K562 (cell line): ENCODE results near the gene ZNF143. TPM values are rescaled to one million over a fixed set of nuclear protein-coding genes. Genes with fewer than 3 reads are reported as not detected.
A peak's percentile ranks its signal among the peaks of the same experiment; 100 is the strongest.

ENCODE experiments used
- ATAC-seq: fragments of 200-7000 bp; cut with Tn5 transposase; 3 replicates; pipeline ENCODE4 v1.9.1; 2020; ENCODE audit warnings: moderate library complexity
- BruUV-seq: library from RNA; stranded (reverse); fragments of 400-500 nt; replicated peaks from 2 replicates; lab custom pipeline; 2021; lab: Mats Ljungman, UMichigan
- CTCF ChIA-PET: fragments of 300-600 bp; formaldehyde crosslinking; extraction: SDS; loops from one replicate; lab custom pipeline; 2021; ENCODE audit warnings: low intra/inter-chr PET ratio; lab: Yijun Ruan, JAX
- POLR2A ChIA-PET: fragments of 300-600, 350-650 bp; sonication (Branson Sonifier 250); formaldehyde crosslinking; extraction: SDS; loops from one replicate; lab custom pipeline; 2021; ENCODE audit warnings: antibody characterized with exemption, inconsistent platforms; lab: Yijun Ruan, JAX
- DNase-seq, 4 experiments: peaks; one replicate each; pipeline versions ENCODE4 v3.0.0 to v3.0.0-alpha.2; 2011 to 2018; ENCODE audit warnings: low spot score in 3 of 4, mixed read lengths in 3 of 4; ENCODE audit errors: extremely low read depth in 1 of 4
- FAIRE-seq: peaks from 2 replicates; lab custom pipeline; 2011; peaks lifted over from hg19 to GRCh38; lab: Jason Lieb, UNC
- H2AFZ ChIP-seq: 2 replicates; pipeline ENCODE4 v1.6.0; 2011; ENCODE audit warnings: low read depth, low read length, control low read depth, inconsistent platforms
- H3K27ac ChIP-seq: fragments of 200-600 bp; 3 replicates; pipeline ENCODE4 v1.8.0; 2011; ENCODE audit warnings: low read depth, mild to moderate bottlenecking, control low read depth, inconsistent platforms, low read length, moderate library complexity, mixed read lengths; ENCODE audit errors: extremely low read depth
- H3K27me3 ChIP-seq, 2 experiments: fragments of 300-600 bp in 1 of 2; 2 replicates in 1 of 2; 3 replicates in 1 of 2; pipeline versions ENCODE4 v1.6.0 to v1.8.0; 2011; ENCODE audit warnings: inconsistent platforms in 2 of 2, low read length in 2 of 2, mild to moderate bottlenecking in 1 of 2, mixed read lengths in 1 of 2, moderate library complexity in 1 of 2; ENCODE audit not compliant: control insufficient read depth in 2 of 2, insufficient read depth in 2 of 2
- H3K36me3 ChIP-seq: fragments of 300-600 bp; 3 replicates; pipeline ENCODE4 v1.8.0; 2011; ENCODE audit warnings: mild to moderate bottlenecking, low read length, inconsistent platforms; ENCODE audit not compliant: control insufficient read depth, insufficient read depth
- H3K4me1 ChIP-seq, 2 experiments: fragments of 200-600 bp in 1 of 2; replicated peaks in 1 of 2; 2 replicates in 1 of 2; 3 replicates in 1 of 2; pipeline versions ENCODE4 v1.5.1 to v1.8.0; 2011; ENCODE audit warnings: inconsistent platforms in 2 of 2, low read length in 2 of 2, mild to moderate bottlenecking in 1 of 2, mixed read lengths in 1 of 2, moderate library complexity in 1 of 2; ENCODE audit not compliant: control insufficient read depth in 2 of 2, insufficient read depth in 2 of 2
- H3K4me2 ChIP-seq: 2 replicates; pipeline ENCODE4 v1.6.1; 2011; ENCODE audit warnings: low read length, control low read depth, inconsistent platforms, mixed read lengths; ENCODE audit not compliant: insufficient read depth
- H3K4me3 ChIP-seq: fragments of 200-600 bp; sonication (generic), shearing (Covaris generic); 2 replicates; pipeline ENCODE4 v1.5.1; 2016; ENCODE audit warnings: control low read depth, inconsistent platforms
- H3K79me2 ChIP-seq: fragments of 200-600 bp; 3 replicates; pipeline ENCODE4 v1.8.0; 2011; ENCODE audit warnings: low read length, inconsistent platforms; ENCODE audit not compliant: control insufficient read depth, insufficient read depth
- H3K9ac ChIP-seq, 2 experiments: 2 replicates each; pipeline versions ENCODE4 v1.6.0 to v1.6.1; 2011; ENCODE audit warnings: low read depth in 2 of 2, low read length in 2 of 2, control low read depth in 1 of 2, inconsistent platforms in 1 of 2, mild to moderate bottlenecking in 1 of 2, mixed read lengths in 1 of 2; ENCODE audit not compliant: insufficient read depth in 1 of 2
- H3K9me1 ChIP-seq: one replicate; pipeline ENCODE4 v1.6.0; 2011; ENCODE audit warnings: inconsistent platforms, mild to moderate bottlenecking, low read length, moderate library complexity; ENCODE audit not compliant: control insufficient read depth, insufficient read depth
- H3K9me3 ChIP-seq: replicated peaks from 2 replicates; pipeline ENCODE4 v1.5.1; 2011; ENCODE audit warnings: low read depth, low read length, inconsistent platforms; ENCODE audit not compliant: control insufficient read depth, insufficient read depth
- H4K20me1 ChIP-seq: replicated peaks from 2 replicates; pipeline ENCODE4 v1.6.1; 2011; ENCODE audit warnings: low read length, inconsistent platforms, mixed read lengths; ENCODE audit not compliant: control insufficient read depth, insufficient read depth
- C11orf30 ChIP-seq: fragments of 450-650 bp; IDR thresholded peaks from 2 replicates; pipeline ENCODE4 v1.6.1; 2016; ENCODE audit warnings: low read depth, mild to moderate bottlenecking
- E2F3 ChIP-seq: fragments of 250-450 bp; sonication (Bioruptor Pico); IDR thresholded peaks from 2 replicates; pipeline ENCODE4 v1.4.0; 2020; ENCODE audit warnings: mild to moderate bottlenecking
- ESRRA ChIP-seq: fragments of 450-650 bp; IDR thresholded peaks from 2 replicates; pipeline ENCODE4 v1.6.1; 2014; ENCODE audit warnings: low read depth, mild to moderate bottlenecking, moderate library complexity, borderline replicate concordance
- FOSL1 ChIP-seq: fragments of 200-800 bp; sonication (Bioruptor generic); conservative IDR thresholded peaks from 2 replicates; pipeline ENCODE4 v1.6.1; 2016; ENCODE audit warnings: missing genetic modification characterization, missing compliant biosample characterization
- TCF7 ChIP-seq: sonication (generic); IDR thresholded peaks from 2 replicates; pipeline ENCODE4 v1.6.1; 2016; ENCODE audit warnings: antibody characterized with exemption, borderline replicate concordance
- XRCC4 ChIP-seq: IDR thresholded peaks from one replicate; pipeline ENCODE4 v1.6.1; 2011; ENCODE audit not compliant: insufficient read depth, insufficient read length; ENCODE audit errors: extremely low read depth
- ZNF316 ChIP-seq: fragments of 450-650 bp; IDR thresholded peaks from 2 replicates; pipeline ENCODE4 v1.6.1; 2016
- WGBS: fragments of 100-300 bp; shearing (Covaris generic); methylation state at CpG from one replicate; pipeline ENCODE4 v1.1.6; 2016; ENCODE audit warnings: low coverage, mixed read lengths; ENCODE audit not compliant: insufficient coverage; ENCODE audit errors: missing lambda C conversion rate; 5-methylcytosine and 5-hydroxymethylcytosine counted together
- in situ Hi-C: fragments of 300-500 bp; cut with MboI; formaldehyde crosslinking; loops from 4 replicates; pipeline ENCODE4 v1.15.0; 2018; ENCODE audit warnings: inconsistent platforms, mixed read lengths
- intact Hi-C: fragments of 100-400 bp; cut with micrococcal nuclease; formaldehyde crosslinking; loops from 2 replicates; pipeline ENCODE4 v1.14.2; 2022
- polyA plus RNA-seq, 8 experiments: library from polyadenylated mRNA; depleted of rRNA in 4 of 8; stranded (reverse) in 5 of 8; unstranded in 3 of 8; fragments of >200 nt; fragmentation: Nextera tagmentation in 2 of 8; fragmentation: Illumina TruSeq in 1 of 8; extraction: Ambion mirVana in 2 of 8; extraction: Trizol in 1 of 8; gene quantifications; 2 replicates each; pipeline versions ENCODE4 v1.2.1 to v1.2.3, GENCODE V29; 2011 to 2014; ENCODE audit warnings: inconsistent platforms in 1 of 8, missing spikeins in 1 of 8
- total RNA-seq, 7 experiments: library from RNA; depleted of rRNA in 6 of 7; stranded (reverse); fragments of >200 nt in 6 of 7; fragmentation: Illumina TruSeq in 2 of 7; extraction: Trizol in 2 of 7; gene quantifications; 2 replicates each; pipeline versions ENCODE4 v1.2.1 to v1.2.3, GENCODE V29; 2011 to 2021; ENCODE audit warnings: low replicate concordance in 1 of 7
- TF ChIP-seq, protein P1 (sequence below), 2 experiments: fragments of 450-650 bp; IDR thresholded peaks; 2 replicates each; pipeline ENCODE4 v1.6.1; 2018; ENCODE audit warnings: mild to moderate bottlenecking in 2 of 2, low read depth in 1 of 2; ENCODE audit not compliant: partially characterized antibody in 2 of 2

The ZNF143 gene
- total and polyA plus RNA-seq, 9 of the 15 experiments (the other 6 are each of a cell fraction or from before 2014, with no cell fraction given), result 18.4 to 58.5 (median 27.1) TPM

DNA sequence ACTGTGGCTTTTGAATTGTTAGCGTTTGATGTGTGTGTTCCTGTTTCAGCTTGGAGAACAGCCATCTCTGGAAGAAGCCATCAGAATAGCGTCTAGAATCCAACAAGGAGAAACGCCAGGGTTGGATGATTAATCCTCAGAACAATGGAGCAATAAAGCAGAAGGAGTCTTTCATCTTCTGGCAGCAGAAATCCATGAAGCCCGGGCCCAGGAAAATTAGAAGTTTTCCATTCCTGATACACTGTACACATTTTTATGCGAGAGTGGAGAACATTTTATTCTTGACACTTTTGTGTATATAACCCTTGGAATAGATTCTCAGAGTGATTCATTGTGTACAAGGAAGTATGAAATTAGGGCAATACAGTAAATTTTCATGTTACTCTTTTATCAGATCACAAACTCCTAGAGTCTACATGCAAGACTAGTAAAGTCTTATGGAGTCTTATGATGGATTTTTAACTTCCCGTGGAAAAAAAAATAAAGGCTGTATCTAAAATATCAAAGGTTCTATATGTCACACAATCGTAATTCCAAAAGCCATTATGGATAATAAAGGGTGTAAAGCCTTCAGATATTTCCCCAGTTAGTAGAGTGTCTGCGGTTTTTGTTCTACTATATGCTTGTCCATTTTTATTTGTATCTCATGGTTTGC is 66.8 kb downstream of the ZNF143 start:
- ChIA-PET CTCF (no interaction called here), POLR2A (interaction anchor here (3.1 to 3.5 kb wide), 2 partner anchors 11 to 48 kb away, joined by 16 to 18 read pairs; no protein-coding TSS in a partner anchor)
- H3K27ac ChIP-seq, result no peak overlapping the region; the same call in 2 of the 3 replicates
- no TSS peak for BruUV-seq
- FAIRE-seq (no peak), ATAC-seq (no peak), DNase-seq (no peak)
- no peak for TF ChIP-seq TCF7
- TF ChIP-seq FOSL1 (tag), result no peak
- TF ChIP-seq E2F3 (CRISPR knock-in tag), result no peak
- TF ChIP-seq XRCC4, result no peak
- no peaks in the 10 kb centered on the region for H3K79me2 ChIP-seq
- no peaks in the 10 kb centered on the region for H3K9me3 ChIP-seq
- no peak overlapping the region for H3K4me2 ChIP-seq
- H3K9me1 ChIP-seq, result no peaks in the 10 kb centered on the region
- intact Hi-C loops (no loop called here), in situ Hi-C loops (no loop called here)
- H4K20me1 ChIP-seq, result no peaks in the 10 kb centered on the region
- peaks cover 21 to 23% of the 10 kb centered on the region in 2 experiments; a peak in 4 of 5 replicates for H3K4me1 ChIP-seq
- no peaks in the 10 kb centered on the region for H3K27me3 ChIP-seq
- no peak overlapping the region for H2AFZ ChIP-seq
- 73% methylated on average over 8 of the region's 8 CpGs for WGBS
- peaks cover 21% of the 10 kb centered on the region; the same call in 2 of the 3 replicates for H3K36me3 ChIP-seq
- H3K9ac ChIP-seq, result no peak overlapping the region
- H3K4me3 ChIP-seq, result no peak overlapping the region

DNA sequence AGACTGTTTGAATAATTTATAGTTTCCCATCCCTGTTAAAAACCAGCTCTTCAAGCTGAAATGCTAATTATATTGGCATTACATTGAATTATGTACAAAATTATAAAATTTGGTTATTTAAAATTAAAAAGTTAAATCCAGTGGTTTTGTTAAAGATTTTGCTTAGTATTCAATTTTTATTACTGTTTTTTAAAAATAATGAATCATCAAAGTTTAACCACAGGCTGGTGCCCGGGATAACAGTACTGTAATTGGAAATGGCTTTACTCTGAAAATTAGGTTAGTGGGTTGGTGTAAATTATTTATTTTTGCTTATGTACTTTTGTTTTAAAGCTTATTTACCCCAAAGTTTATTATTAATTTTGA is 67.3 kb downstream of the ZNF143 start:
- POLR2A ChIA-PET, result interaction anchor here (0.6 to 3.5 kb wide), 5 partner anchors 10 to 387 kb away, joined by 3 to 18 read pairs (median 5); no protein-coding TSS in a partner anchor
- intact Hi-C loops (no loop called here), in situ Hi-C loops (no loop called here)
- no TSS peak for BruUV-seq
- CTCF ChIA-PET, result no interaction called here
- WGBS, result 100% methylated on average over 1 of the region's 1 CpG
- no peaks in the 10 kb centered on the region for H3K9me3 ChIP-seq
- no peak overlapping the region for H3K4me2 ChIP-seq
- peaks cover 21% of the 10 kb centered on the region; the same call in 2 of the 3 replicates for H3K36me3 ChIP-seq
- H3K9ac ChIP-seq, result no peak overlapping the region
- H2AFZ ChIP-seq, result no peak overlapping the region
- no peak overlapping the region for H3K27ac ChIP-seq
- no peaks in the 10 kb centered on the region for H3K27me3 ChIP-seq
- TF ChIP-seq C11orf30, result peak; percentile 57; the same call in 1 of the 2 replicates
- TF ChIP-seq ESRRA, result no peak
- peak; percentile 77 for TF ChIP-seq ZNF316
- TF ChIP-seq, protein P1, sequence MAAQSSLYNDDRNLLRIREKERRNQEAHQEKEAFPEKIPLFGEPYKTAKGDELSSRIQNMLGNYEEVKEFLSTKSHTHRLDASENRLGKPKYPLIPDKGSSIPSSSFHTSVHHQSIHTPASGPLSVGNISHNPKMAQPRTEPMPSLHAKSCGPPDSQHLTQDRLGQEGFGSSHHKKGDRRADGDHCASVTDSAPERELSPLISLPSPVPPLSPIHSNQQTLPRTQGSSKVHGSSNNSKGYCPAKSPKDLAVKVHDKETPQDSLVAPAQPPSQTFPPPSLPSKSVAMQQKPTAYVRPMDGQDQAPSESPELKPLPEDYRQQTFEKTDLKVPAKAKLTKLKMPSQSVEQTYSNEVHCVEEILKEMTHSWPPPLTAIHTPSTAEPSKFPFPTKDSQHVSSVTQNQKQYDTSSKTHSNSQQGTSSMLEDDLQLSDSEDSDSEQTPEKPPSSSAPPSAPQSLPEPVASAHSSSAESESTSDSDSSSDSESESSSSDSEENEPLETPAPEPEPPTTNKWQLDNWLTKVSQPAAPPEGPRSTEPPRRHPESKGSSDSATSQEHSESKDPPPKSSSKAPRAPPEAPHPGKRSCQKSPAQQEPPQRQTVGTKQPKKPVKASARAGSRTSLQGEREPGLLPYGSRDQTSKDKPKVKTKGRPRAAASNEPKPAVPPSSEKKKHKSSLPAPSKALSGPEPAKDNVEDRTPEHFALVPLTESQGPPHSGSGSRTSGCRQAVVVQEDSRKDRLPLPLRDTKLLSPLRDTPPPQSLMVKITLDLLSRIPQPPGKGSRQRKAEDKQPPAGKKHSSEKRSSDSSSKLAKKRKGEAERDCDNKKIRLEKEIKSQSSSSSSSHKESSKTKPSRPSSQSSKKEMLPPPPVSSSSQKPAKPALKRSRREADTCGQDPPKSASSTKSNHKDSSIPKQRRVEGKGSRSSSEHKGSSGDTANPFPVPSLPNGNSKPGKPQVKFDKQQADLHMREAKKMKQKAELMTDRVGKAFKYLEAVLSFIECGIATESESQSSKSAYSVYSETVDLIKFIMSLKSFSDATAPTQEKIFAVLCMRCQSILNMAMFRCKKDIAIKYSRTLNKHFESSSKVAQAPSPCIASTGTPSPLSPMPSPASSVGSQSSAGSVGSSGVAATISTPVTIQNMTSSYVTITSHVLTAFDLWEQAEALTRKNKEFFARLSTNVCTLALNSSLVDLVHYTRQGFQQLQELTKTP (IDR thresholded peaks at IDR 0.05; ENCODE audit: low read depth in 1 of 2, partially characterized antibody in 2 of 2), result no peak
- H3K4me1 ChIP-seq, result peaks cover 21 to 23% of the 10 kb centered on the region in 2 experiments; a peak in 4 of 5 replicates
- H3K79me2 ChIP-seq, result no peaks in the 10 kb centered on the region
- H3K9me1 ChIP-seq, result no peaks in the 10 kb centered on the region
- FAIRE-seq, result no peak
- no peak for ATAC-seq
- H3K4me3 ChIP-seq, result no peak overlapping the region
- DNase-seq, result no peak
- H4K20me1 ChIP-seq, result no peaks in the 10 kb centered on the region
